CD14-positive monocyte (primary cell): ENCODE measurements around the gene H2AZ2. TPM values are rescaled to one million over a fixed set of nuclear protein-coding genes. Genes with fewer than 3 reads are reported as not detected.

Experiments used
- DNase-seq, 3 donors: peaks; one replicate each; pipeline ENCODE4 v3.0.0-alpha.2; 2011 to 2022
- H2AFZ ChIP-seq: 2 replicates; pipeline ENCODE4 v1.6.0; 2012; ENCODE audit warnings: mild to moderate bottlenecking, low read depth, low read length, inconsistent platforms; ENCODE audit not compliant: insufficient read depth, poor library complexity, severe bottlenecking
- H3K27ac ChIP-seq, 2 donors: 1 replicate in 1 of 2; 2 replicates in 1 of 2; pipeline ENCODE4 v1.5.1; 2012 to 2013; ENCODE audit warnings: low read length in 2 of 2, control low read depth in 1 of 2, inconsistent platforms in 1 of 2, low read depth in 1 of 2, mild to moderate bottlenecking in 1 of 2
- H3K27me3 ChIP-seq, 2 donors: one replicate each; pipeline versions ENCODE4 v1.6.0 to v1.6.1; 2011 to 2013; ENCODE audit warnings: low read length in 2 of 2; ENCODE audit not compliant: control insufficient read depth in 2 of 2, insufficient read depth in 2 of 2
- H3K36me3 ChIP-seq, 2 donors: replicated peaks in 1 of 2; 1 replicate in 1 of 2; 2 replicates in 1 of 2; pipeline versions ENCODE4 v1.5.1 to v1.6.1; 2012 to 2013; ENCODE audit warnings: low read length in 2 of 2, control low read depth in 1 of 2, inconsistent platforms in 1 of 2, mild to moderate bottlenecking in 1 of 2; ENCODE audit not compliant: insufficient read depth in 2 of 2, control insufficient read depth in 1 of 2
- H3K4me1 ChIP-seq, 2 donors: 1 replicate in 1 of 2; 2 replicates in 1 of 2; pipeline versions ENCODE4 v1.5.1 to v1.6.1; 2012 to 2013; ENCODE audit warnings: low read length in 2 of 2, control low read depth in 1 of 2, inconsistent platforms in 1 of 2, mild to moderate bottlenecking in 1 of 2, moderate library complexity in 1 of 2; ENCODE audit not compliant: insufficient read depth in 2 of 2, control insufficient read depth in 1 of 2
- H3K4me2 ChIP-seq: replicated peaks from 2 replicates; pipeline ENCODE3; 2012; ENCODE audit warnings: low read length, moderate library complexity, mild to moderate bottlenecking; ENCODE audit not compliant: poor library complexity, severe bottlenecking; ENCODE audit errors: extremely low read depth
- H3K4me3 ChIP-seq, 3 experiments: fragments of 200-600 bp in 1 of 3; sonication (generic) in 1 of 3; replicated peaks in 1 of 3; 1 replicate in 2 of 3; 2 replicates in 1 of 3; pipeline ENCODE4 v1.5.1; 2011 to 2013; ENCODE audit warnings: low read length in 3 of 3, mild to moderate bottlenecking in 3 of 3, control low read depth in 2 of 3, low read depth in 2 of 3, inconsistent platforms in 1 of 3, moderate library complexity in 1 of 3
- H3K79me2 ChIP-seq: 2 replicates; pipeline ENCODE4 v1.6.0; 2012; ENCODE audit warnings: mild to moderate bottlenecking, control low read depth, inconsistent platforms, low read length, moderate library complexity; ENCODE audit not compliant: insufficient read depth
- H3K9ac ChIP-seq: 2 replicates; pipeline ENCODE4 v1.6.0; 2017; ENCODE audit warnings: low read length, mild to moderate bottlenecking; ENCODE audit not compliant: insufficient read depth, poor library complexity, severe bottlenecking
- H3K9me3 ChIP-seq, 2 donors: replicated peaks in 1 of 2; 1 replicate in 1 of 2; 2 replicates in 1 of 2; pipeline versions ENCODE4 v1.5.1 to v1.6.1; 2012 to 2013; ENCODE audit warnings: low read length in 2 of 2, control low read depth in 1 of 2; ENCODE audit not compliant: control insufficient read depth in 1 of 2, insufficient read depth in 1 of 2
- H4K20me1 ChIP-seq: 2 replicates; pipeline ENCODE4 v1.6.0; 2012; ENCODE audit warnings: mild to moderate bottlenecking, low read length, control low read depth, moderate library complexity; ENCODE audit not compliant: insufficient read depth
- H3K27ac Mint-ChIP-seq, 7 donors: one replicate each; pipeline ENCODE4 v1.8.0; 2020; ENCODE audit warnings: mild to moderate bottlenecking in 7 of 7, mixed read lengths in 7 of 7, moderate library complexity in 6 of 7, inconsistent platforms in 2 of 7
- H3K27me3 Mint-ChIP-seq, 3 donors: one replicate each; pipeline ENCODE4 v1.8.0; 2021 to 2022; ENCODE audit warnings: low read depth in 3 of 3, mild to moderate bottlenecking in 3 of 3, mixed read lengths in 3 of 3, moderate library complexity in 3 of 3, inconsistent platforms in 1 of 3
- H3K36me3 Mint-ChIP-seq, 2 donors: one replicate each; pipeline ENCODE4 v1.8.0; 2020; ENCODE audit warnings: mixed read lengths in 2 of 2, inconsistent platforms in 1 of 2, mild to moderate bottlenecking in 1 of 2
- H3K4me1 Mint-ChIP-seq: one replicate; pipeline ENCODE4 v1.8.0; 2020; ENCODE audit warnings: mild to moderate bottlenecking, mixed read lengths
- H3K4me3 Mint-ChIP-seq, 2 donors: one replicate each; pipeline ENCODE4 v1.8.0; 2020; ENCODE audit warnings: mild to moderate bottlenecking in 2 of 2, mixed read lengths in 2 of 2, moderate library complexity in 1 of 2
- H3K9me3 Mint-ChIP-seq, 7 donors: one replicate each; pipeline ENCODE4 v1.8.0; 2020 to 2022; ENCODE audit warnings: mixed read lengths in 7 of 7, mild to moderate bottlenecking in 6 of 7, moderate library complexity in 6 of 7, inconsistent platforms in 2 of 7
- CTCF ChIP-seq: fragments of 200-600 bp; IDR thresholded peaks from one replicate; pipeline ENCODE4 v1.8.0; 2022; ENCODE audit warnings: antibody characterized with exemption, mild to moderate bottlenecking
- WGBS: methylation state at CpG from one replicate; pipeline ENCODE4 v1.1.5; 2013; ENCODE audit warnings: missing lambda C conversion rate; ENCODE audit not compliant: insufficient coverage; 5-methylcytosine and 5-hydroxymethylcytosine counted together
- intact Hi-C, 2 donors: fragments of 100-400 bp; cut with micrococcal nuclease; formaldehyde crosslinking; loops; one replicate each; pipeline versions ENCODE4 v1.15.0 to v1.15.1; 2023
- polyA plus RNA-seq, 3 donors: library from polyadenylated mRNA; depleted of rRNA in 1 of 3; unstranded in 2 of 3; stranded (reverse) in 1 of 3; fragments of 300-500 nt in 2 of 3; fragments of >200 nt in 1 of 3; fragmentation: Illumina TruSeq in 2 of 3; gene quantifications; 1 replicate in 2 of 3; 2 replicates in 1 of 3; pipeline ENCODE4 v1.2.3, GENCODE V29; 2012 to 2021

The H2AZ2 gene
- polyA plus RNA-seq, 3 donors: 128 to 186 (median 181) TPM

- Histone ChIP-seq H3K27ac (peak overlapping the region in 1 of 2 donors; percentile 14), H3K4me3 (no peak overlapping the region), H3K4me2 (no peak overlapping the region), H3K79me2 (no peaks in the 10 kb centered on the region), H3K36me3 (no peaks in the 10 kb centered on the region), H4K20me1 (no peaks in the 10 kb centered on the region), H3K9me3 (no peaks in the 10 kb centered on the region), H3K9ac (no peak overlapping the region), H2AFZ (no peak overlapping the region), H3K27me3 (no peaks in the 10 kb centered on the region), H3K4me1 (peaks cover 10 to 14% of the 10 kb centered on the region in 2 donors)
- WGBS: 91% methylated on average over 1 of the region's 1 CpG
- no peak for DNase-seq
- Mint-ChIP-seq H3K4me1 (peaks cover 20% of the 10 kb centered on the region), H3K27me3 (peaks cover 0 to 2% (median 0%) of the 10 kb centered on the region in 3 donors), H3K36me3 (no peaks in the 10 kb centered on the region), H3K27ac (peak overlapping the region in 4 of 7 donors; percentile 41 to 51 (median 44)), H3K9me3 (no peaks in the 10 kb centered on the region), H3K4me3 (no peak overlapping the region)
- no peak for TF ChIP-seq CTCF
- intact Hi-C loops: loop anchor here in 1 of 2 donors (5.0 kb wide), 1 partner anchor 34 kb away; no protein-coding TSS in a partner anchor
Observed at GRCh38 chr7:44891791-44892190, 43.9 kb upstream of the H2AZ2 start.

- Mint-ChIP-seq H3K36me3 (no peaks in the 10 kb centered on the region), H3K4me3 (no peak overlapping the region), H3K9me3 (no peaks in the 10 kb centered on the region), H3K27ac (peak overlapping the region in 4 of 7 donors; percentile 12 to 51 (median 28)), H3K4me1 (peaks cover 23% of the 10 kb centered on the region), H3K27me3 (peaks cover 0 to 2% (median 0%) of the 10 kb centered on the region in 3 donors)
- Histone ChIP-seq H3K9ac (no peak overlapping the region), H3K27ac (peak overlapping the region in 1 of 2 donors; percentile 14), H4K20me1 (no peaks in the 10 kb centered on the region), H2AFZ (no peak overlapping the region), H3K27me3 (no peaks in the 10 kb centered on the region), H3K4me1 (peaks cover 14 to 18% of the 10 kb centered on the region in 2 donors), H3K4me2 (no peak overlapping the region), H3K4me3 (no peak overlapping the region), H3K79me2 (no peaks in the 10 kb centered on the region), H3K9me3 (no peaks in the 10 kb centered on the region), H3K36me3 (no peaks in the 10 kb centered on the region)
- TF ChIP-seq CTCF: no peak
- no peak for DNase-seq
- WGBS: 92% methylated on average over 2 of the region's 2 CpGs
- intact Hi-C loops: loop anchor here in 1 of 2 donors (5.0 kb wide), 1 partner anchor 34 kb away; no protein-coding TSS in a partner anchor
Observed at GRCh38 chr7:44891372-44891771, 43.5 kb upstream of the H2AZ2 start.
